Body of pancreas (tissue), 4 donors: ENCODE measurements around the gene NSF. TPM values are rescaled to one million over a fixed set of nuclear protein-coding genes. Genes with fewer than 3 reads are reported as not detected.
A peak's percentile ranks its signal among the peaks of the same experiment; 100 is the strongest.

Source experiments
- ATAC-seq: fragments of 150-250 bp; one replicate; pipeline ENCODE4 v1.9.1; 2016
- DNase-seq, 4 donors: peaks; one replicate each; pipeline ENCODE4 v3.0.0-alpha.2; 2019
- H3K27ac ChIP-seq, 4 donors: fragments of 200-600 bp; sonication (generic); 1 replicate in 3 of 4; 2 replicates in 1 of 4; pipeline versions ENCODE4 v1.5.1 to v1.6.1; 2016 to 2019; ENCODE audit warnings: mild to moderate bottlenecking in 1 of 4, mixed read lengths in 1 of 4, moderate library complexity in 1 of 4
- H3K27me3 ChIP-seq, 2 donors: fragments of 200-600 bp; sonication (generic); one replicate each; pipeline ENCODE4 v1.6.0; 2016; ENCODE audit warnings: mild to moderate bottlenecking in 1 of 2
- H3K36me3 ChIP-seq, 2 donors: fragments of 200-600 bp; sonication (generic); replicated peaks in 1 of 2; 2 replicates each; pipeline ENCODE4 v1.5.1; 2016; ENCODE audit warnings: low read depth in 2 of 2; ENCODE audit not compliant: insufficient read depth in 1 of 2
- H3K4me1 ChIP-seq: fragments of 200-600 bp; sonication (generic); one replicate; pipeline ENCODE4 v1.6.0; 2016
- H3K4me3 ChIP-seq, 2 donors: fragments of 200-600 bp; sonication (generic); 1 replicate in 1 of 2; 2 replicates in 1 of 2; pipeline ENCODE4 v1.5.1; 2016 to 2019
- H3K9me3 ChIP-seq, 3 donors: fragments of 200-600 bp; sonication (generic); 1 replicate in 2 of 3; 2 replicates in 1 of 3; pipeline ENCODE4 v1.5.1; 2016
- CTCF ChIP-seq, 7 experiments: fragments of 450-650 bp in 4 of 7; fragments of 200-600 bp in 3 of 7; sonication (generic) in 3 of 7; IDR thresholded peaks; one replicate each; pipeline ENCODE4 v1.5.1; 2016 to 2019; ENCODE audit warnings: antibody characterized with exemption in 7 of 7
- POLR2A ChIP-seq, 3 donors: fragments of 450-650 bp; IDR thresholded peaks; one replicate each; pipeline ENCODE4 v1.6.1; 2016; ENCODE audit warnings: antibody characterized with exemption in 3 of 3, mild to moderate bottlenecking in 2 of 3
- WGBS, 2 donors: methylation state at CpG; one replicate each; pipeline ENCODE4 v1.1.5; 2017; 5-methylcytosine and 5-hydroxymethylcytosine counted together
- intact Hi-C: fragments of 100-400 bp; cut with DNase I; formaldehyde crosslinking; loops from one replicate; pipeline ENCODE4 v1.15.1; 2023
- total RNA-seq, 2 donors: library from RNA; depleted of rRNA; stranded (reverse); fragments of >200 nt; gene quantifications; one replicate each; pipeline ENCODE4 v1.1.0, GENCODE V29; 2016

NSF gene
- total RNA-seq, 2 donors from 2014 or later: 9.9 to 32.9 TPM

- Histone ChIP-seq H3K27ac (no peak overlapping the region), H3K36me3 (no peaks in the 10 kb centered on the region), H3K9me3 (no peaks in the 10 kb centered on the region), H3K4me1 (peaks cover 16% of the 10 kb centered on the region), H3K27me3 (no peaks in the 10 kb centered on the region), H3K4me3 (no peak overlapping the region)
- TF ChIP-seq POLR2A (IDR thresholded peaks at IDR 0.05) (no peak), CTCF (IDR thresholded peaks at IDR 0.05) (no peak)
- intact Hi-C loops: no loop called here
- 84 to 90% methylated on average over 7 of the region's 7 CpGs for WGBS, 2 donors
- ATAC-seq (no peak), DNase-seq (no peak)
Measured at GRCh38 chr17:46732754-46733398, 142.4 kb downstream of the NSF start.

GRCh38 chr17:46733837-46734475 is 143.5 kb downstream of the NSF start:
- no peak overlapping the region for H3K4me3 ChIP-seq
- H3K9me3 ChIP-seq: no peaks in the 10 kb centered on the region
- TF ChIP-seq POLR2A (IDR thresholded peaks at IDR 0.05) (no peak), CTCF (IDR thresholded peaks at IDR 0.05) (no peak)
- ATAC-seq (no peak), DNase-seq (no peak)
- H3K27me3 ChIP-seq: no peaks in the 10 kb centered on the region
- H3K27ac ChIP-seq: no peak overlapping the region
- H3K36me3 ChIP-seq: no peaks in the 10 kb centered on the region
- intact Hi-C loops: no loop called here
- H3K4me1 ChIP-seq: peaks cover 11% of the 10 kb centered on the region
- 96% methylated on average over 1 of the region's 1 CpG for WGBS, 2 donors

GRCh38 chr17:46736100-46736499 is 145.6 kb downstream of the NSF start:
- Histone ChIP-seq H3K36me3 (no peaks in the 10 kb centered on the region), H3K4me1 (peaks cover 6% of the 10 kb centered on the region), H3K27me3 (no peaks in the 10 kb centered on the region), H3K4me3 (no peak overlapping the region), H3K9me3 (no peaks in the 10 kb centered on the region), H3K27ac (no peak overlapping the region)
- DNase-seq (peak in 1 of 4 donors; percentile 45), ATAC-seq (no peak)
- TF ChIP-seq POLR2A (IDR thresholded peaks at IDR 0.05) (no peak), CTCF (IDR thresholded peaks at IDR 0.05) (no peak)
- intact Hi-C loops: no loop called here

GRCh38 chr17:46737326-46737725 is 146.9 kb downstream of the NSF start:
- intact Hi-C loops: no loop called here
- no peak overlapping the region for H3K27ac ChIP-seq
- H3K4me1 ChIP-seq: peaks cover 6% of the 10 kb centered on the region
- no peak overlapping the region for H3K4me3 ChIP-seq
- H3K9me3 ChIP-seq: no peaks in the 10 kb centered on the region
- WGBS, 2 donors: 74 to 88% methylated on average over 4 of the region's 4 CpGs
- TF ChIP-seq POLR2A (IDR thresholded peaks at IDR 0.05) (no peak), CTCF (IDR thresholded peaks at IDR 0.05) (no peak)
- H3K27me3 ChIP-seq: no peaks in the 10 kb centered on the region
- no peaks in the 10 kb centered on the region for H3K36me3 ChIP-seq
- no peak for ATAC-seq
- DNase-seq: no peak

GRCh38 chr17:46738544-46738943 is 148.1 kb downstream of the NSF start:
- WGBS, 2 donors: 91 to 93% methylated on average over 4 of the region's 4 CpGs
- DNase-seq: no peak
- H3K27me3 ChIP-seq: no peaks in the 10 kb centered on the region
- TF ChIP-seq POLR2A (IDR thresholded peaks at IDR 0.05) (no peak), CTCF (IDR thresholded peaks at IDR 0.05) (no peak)
- no peaks in the 10 kb centered on the region for H3K9me3 ChIP-seq
- no peak overlapping the region for H3K27ac ChIP-seq
- peaks cover 6% of the 10 kb centered on the region for H3K4me1 ChIP-seq
- H3K36me3 ChIP-seq: no peaks in the 10 kb centered on the region
- intact Hi-C loops: no loop called here
- no peak overlapping the region for H3K4me3 ChIP-seq
- ATAC-seq: no peak
